Right lung (tissue), 5 donors: ENCODE results near the gene KCNAB1. TPM values are rescaled to one million over a fixed set of nuclear protein-coding genes. Genes with fewer than 3 reads are reported as not detected.
"Not testable (repeated sequence)": the region's sequence is repeated elsewhere in the genome, so short reads cannot be mapped to it uniquely, and the experiment has no call there.

Experiments used
- DNase-seq, 2 donors: peaks; one replicate each; pipeline ENCODE4 v3.0.0-alpha.2; 2013
- polyA plus RNA-seq, 5 donors: library from polyadenylated mRNA; unstranded; fragments of 120-200 nt; gene quantifications; one replicate each; pipeline versions ENCODE4 v1.2.1 to v1.2.3, GENCODE V29; 2013; ENCODE audit warnings: inconsistent platforms in 1 of 5, low replicate concordance in 1 of 5; ENCODE audit not compliant: insufficient read length in 5 of 5, insufficient read depth in 1 of 5

Gene KCNAB1
- polyA plus RNA-seq, 5 donors, result 1.3 to 1.7 (median 1.7) TPM

DNA sequence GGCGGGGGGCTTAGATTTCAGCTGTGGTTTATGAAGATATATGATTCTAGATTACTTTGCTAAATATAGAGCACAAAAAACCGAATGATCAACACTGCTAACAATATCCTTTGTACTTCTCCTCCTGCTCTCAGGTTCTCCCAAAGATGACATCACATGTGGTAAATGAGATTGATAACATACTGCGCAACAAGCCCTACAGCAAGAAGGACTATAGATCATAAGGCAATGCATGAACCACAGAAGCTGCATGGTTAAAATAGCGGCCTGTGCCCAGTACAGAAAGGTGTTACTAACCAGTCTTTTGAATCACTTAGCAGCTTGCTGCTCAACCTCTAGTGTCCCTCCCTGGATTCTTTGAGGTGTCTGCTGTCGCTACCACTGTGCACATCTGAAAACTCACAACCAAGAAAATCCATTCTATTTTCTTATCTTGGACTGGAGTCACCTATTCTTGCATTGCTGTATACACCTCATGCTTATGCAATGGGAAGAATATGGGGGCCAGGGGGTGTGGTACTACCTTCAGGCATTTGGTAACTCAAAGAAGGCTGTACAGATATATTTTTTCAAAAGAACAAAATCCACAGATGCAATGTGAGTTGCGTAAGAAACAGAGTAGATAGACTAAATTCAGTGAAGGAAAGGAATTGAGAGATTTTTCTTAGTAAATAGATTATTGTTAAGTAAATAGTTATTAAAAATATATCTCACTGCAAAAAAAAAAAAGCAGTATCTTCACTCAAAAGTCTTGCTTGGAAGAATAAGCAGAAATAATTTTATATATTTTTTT, 416.3 kb downstream of the KCNAB1 start:
- no peak for DNase-seq

GRCh38 chr3:156539051-156539450, 418.7 kb downstream of the KCNAB1 start:
- DNase-seq, result no peak

- DNase-seq, result no peak
Measured at GRCh38 chr3:156539802-156540201, 419.4 kb downstream of the KCNAB1 start.

DNA sequence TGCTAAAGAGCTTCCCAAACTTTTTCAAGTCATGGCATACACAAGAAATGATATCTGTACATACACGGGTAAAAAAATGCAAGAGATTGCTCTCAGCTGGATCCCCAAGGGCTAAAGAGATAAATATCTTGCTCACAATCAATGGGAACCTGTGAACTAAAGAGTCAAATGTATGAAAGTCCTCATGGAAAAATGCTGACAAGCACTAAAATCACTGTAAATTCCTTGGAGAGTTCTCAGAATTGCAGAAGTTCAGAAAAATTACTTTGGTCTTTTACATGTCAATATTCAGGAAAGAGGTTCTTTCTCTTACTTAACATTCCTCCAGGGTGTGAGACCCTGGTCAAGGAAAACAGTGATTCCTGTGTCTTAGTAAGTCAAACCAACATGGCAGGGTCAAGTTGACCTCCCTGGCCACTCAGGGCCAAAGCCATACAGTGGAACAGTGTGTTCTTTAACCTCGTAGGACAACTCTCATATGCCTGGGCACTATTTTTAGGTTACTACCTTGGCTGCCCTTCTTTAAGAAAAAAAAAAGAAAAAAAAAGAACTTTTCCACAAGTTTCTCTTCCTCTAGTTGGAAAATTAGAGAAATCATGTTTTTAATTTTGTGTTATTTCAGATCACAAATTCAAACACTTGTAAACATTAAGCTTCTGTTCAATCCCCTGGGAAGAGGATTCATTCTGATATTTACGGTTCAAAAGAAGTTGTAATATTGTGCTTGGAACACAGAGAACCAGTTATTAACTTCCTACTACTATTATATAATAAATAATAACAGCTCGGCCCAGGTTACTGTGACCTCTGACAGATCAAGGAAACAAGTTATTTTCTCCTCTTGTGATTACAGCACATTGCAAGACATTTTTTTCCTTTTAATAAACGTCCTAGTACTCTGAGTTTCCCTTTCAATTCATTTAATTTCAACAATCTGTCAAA, 422.0 kb downstream of the KCNAB1 start:
- no peak for DNase-seq

GRCh38 chr3:156543043-156543555, 422.7 kb downstream of the KCNAB1 start:
- DNase-seq, result no peak

DNA sequence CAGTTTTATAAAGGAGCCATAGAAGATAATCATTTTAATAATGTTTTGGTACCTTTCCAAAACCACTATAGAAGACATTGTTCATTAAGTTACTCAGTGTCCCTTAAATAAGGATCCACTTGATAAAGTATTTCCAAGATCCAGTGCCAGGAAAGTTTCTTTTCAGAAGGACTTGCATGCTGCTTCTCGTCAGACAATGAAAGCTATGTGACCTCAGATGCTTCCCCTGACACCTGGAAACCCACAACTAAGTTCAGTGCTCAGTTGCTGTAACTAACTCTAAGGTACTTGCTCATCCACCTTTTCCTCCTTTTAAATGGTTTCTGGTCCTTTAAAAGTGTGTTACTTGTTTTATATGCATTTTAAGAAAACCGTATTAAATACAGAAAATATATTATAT, 427.3 kb downstream of the KCNAB1 start:
- DNase-seq, result no peak

- no peak for DNase-seq
Measured at GRCh38 chr3:156548041-156548687, 427.8 kb downstream of the KCNAB1 start.

DNA sequence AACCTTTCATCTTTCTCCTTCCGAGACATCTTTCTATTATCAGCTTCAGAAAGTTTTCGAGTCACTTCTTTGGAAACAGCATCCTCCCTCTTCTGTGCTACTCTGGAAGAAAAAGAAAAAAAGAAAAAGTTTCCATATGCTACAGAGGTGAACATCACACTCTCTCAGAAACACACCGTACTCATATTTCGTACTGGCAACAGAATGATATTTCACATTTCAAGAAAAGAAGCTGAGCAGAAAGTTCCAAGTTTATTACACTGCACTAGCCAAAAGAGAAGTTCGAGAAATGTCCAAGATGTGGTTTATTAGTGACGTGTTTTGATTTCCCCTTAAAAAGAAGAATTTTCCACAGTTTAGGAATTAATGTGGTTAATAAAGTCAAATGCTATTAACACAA, 428.5 kb downstream of the KCNAB1 start:
- DNase-seq, result no peak

GRCh38 chr3:156551261-156551660, 430.9 kb downstream of the KCNAB1 start:
- DNase-seq, result no peak

DNA sequence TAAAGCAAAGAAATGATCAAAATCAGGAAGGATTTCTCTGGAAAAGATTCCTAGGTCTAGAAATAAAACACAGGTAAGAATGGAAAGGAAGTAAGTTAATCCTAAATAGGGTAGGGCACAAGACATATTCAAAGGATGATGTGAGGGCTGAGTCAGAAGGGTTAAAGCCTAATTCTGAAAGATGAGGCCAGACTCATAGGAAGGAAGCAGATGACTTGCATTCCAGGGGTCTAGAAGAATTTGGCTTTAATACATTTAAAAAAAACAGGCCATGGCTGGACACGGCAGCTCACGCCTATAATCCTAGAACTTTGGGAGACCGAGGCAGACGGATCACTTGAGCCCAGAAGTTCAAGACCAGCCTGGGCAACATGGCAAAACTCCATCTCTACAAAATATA, 431.4 kb downstream of the KCNAB1 start:
- no peak for DNase-seq

- DNase-seq, result no peak
Measured at GRCh38 chr3:156552973-156553372, 432.6 kb downstream of the KCNAB1 start.

DNA sequence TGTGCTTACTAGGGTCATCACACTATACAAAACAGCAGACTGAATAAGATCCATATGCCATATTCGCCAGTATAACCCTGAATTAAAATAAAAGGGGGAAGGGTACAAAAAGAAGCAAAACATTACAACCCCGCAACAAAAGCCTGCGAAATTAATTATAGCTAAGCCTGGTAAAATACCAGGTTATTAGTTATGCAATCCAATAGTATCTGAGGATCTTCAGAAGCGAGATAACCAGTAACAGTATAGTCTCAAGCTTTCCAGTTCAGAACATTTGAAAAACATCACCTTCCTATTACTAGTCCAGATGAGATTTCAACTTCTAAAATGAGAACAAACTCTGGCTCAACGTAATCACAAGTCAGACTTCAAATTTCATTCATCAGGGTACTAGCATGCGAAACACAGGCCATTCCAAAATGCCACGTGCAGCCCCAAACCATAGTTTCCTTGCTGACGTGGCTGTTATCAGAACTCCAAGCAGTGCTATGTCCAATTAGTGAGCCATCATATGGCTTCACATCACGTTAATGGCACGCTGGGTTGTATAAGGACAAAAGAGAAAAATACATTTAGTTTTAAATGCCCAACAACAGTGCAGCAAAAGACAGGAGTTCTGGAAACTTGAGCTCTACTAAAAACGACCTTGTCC, 433.5 kb downstream of the KCNAB1 start:
- DNase-seq, result no peak

- DNase-seq, result no peak
Measured at GRCh38 chr3:156554515-156554841, 434.1 kb downstream of the KCNAB1 start.

GRCh38 chr3:156554842-156555687, 434.7 kb downstream of the KCNAB1 start, which contains the start of gene SSR3:
Gene SSR3 (minus strand): TSS chr3:156555117. CDS start chr3:156555089, 28 bp downstream.
- DNase-seq, result peak; percentile 98

- DNase-seq, result no peak
Measured at GRCh38 chr3:156558389-156558788, 438.0 kb downstream of the KCNAB1 start.

- no peak for DNase-seq
Measured at GRCh38 chr3:156559321-156559720, 438.9 kb downstream of the KCNAB1 start.

GRCh38 chr3:156561533-156561932, 441.2 kb downstream of the KCNAB1 start:
- DNase-seq, result no peak

GRCh38 chr3:156562486-156562885, 442.1 kb downstream of the KCNAB1 start:
- DNase-seq, result not testable (repeated sequence)

DNA sequence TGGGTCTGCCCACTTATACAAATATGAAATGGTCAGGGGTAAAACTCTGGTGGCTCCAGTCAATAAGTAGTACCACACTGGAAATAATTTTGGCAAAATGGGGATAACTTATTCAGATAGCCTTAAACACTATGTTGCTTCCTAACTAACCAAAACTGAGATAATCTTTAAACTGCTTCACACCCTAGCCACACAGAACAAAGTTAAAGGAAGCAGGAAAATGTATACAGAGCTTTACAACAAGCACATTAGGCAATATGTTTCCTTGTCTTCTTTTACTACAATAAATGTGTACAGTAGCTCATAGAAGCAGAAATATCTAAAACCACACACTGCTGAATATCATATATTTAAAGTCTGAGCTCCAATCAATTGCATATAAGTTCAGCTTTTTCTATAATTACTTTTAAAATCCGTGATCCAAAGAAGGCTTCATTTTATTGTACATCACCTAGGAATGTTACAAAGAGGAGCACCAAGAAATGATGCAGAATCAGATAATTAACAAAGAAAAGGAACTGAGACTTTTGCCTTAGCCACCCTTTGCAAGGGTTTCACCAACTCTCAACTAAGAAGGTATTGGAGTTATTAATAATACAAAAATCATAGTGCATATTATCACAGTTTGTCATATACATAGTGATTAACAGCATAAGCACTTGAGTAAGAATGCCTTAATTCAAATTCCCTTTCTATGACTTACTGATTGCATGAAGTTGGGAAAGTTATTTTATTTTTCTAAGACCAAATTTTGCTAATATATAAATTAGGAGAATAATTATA, 443.7 kb downstream of the KCNAB1 start:
- DNase-seq, result no peak

DNA sequence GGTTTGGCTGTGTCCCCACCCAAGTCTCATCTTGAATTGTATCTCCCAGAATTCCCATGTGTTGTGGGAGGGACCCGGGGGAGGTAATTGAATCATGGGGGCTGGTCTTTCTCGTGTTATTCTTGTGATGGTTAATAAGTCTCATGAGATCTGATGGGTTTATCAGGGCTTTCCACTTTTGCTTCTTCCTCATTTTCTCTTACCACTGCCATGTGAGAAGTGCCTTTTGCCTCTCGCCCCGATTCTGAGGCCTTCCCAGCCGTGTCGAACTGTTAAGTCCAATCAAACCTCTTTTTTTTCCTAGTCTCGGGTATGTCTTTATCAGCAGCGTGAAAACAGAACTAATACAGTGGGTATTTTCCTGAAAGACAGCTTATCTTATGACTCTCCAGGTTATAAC, 448.6 kb downstream of the KCNAB1 start:
- not testable (repeated sequence) for DNase-seq
